ENCODE results near the gene SPINK8. TPM values are rescaled to one million over a fixed set of nuclear protein-coding genes. Genes with fewer than 3 reads are reported as not detected.

The SPINK8 gene
- total RNA-seq, 1 experiment from 2014 or later: not detected

DNA sequence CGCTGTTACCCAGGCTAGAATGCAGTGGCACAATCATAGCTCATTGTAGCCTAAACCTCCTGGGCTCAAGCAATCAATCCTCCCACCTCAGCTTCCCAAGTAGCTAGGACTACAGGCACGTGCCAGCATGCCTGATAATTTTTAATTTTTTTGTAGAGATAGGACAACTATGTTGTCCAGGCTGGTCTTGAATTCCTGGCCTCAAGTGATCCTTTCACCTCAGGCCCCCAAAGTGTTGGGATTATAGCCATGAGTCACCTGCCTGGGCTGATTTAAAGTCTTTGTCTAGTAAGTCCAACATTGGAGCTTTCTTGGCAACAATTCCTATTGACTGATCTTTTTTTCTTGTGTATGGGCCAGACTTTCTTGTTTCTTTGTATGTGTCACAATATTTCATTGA lies 28.1 kb downstream of the SPINK8 start:
- H3K14ac ChIP-seq (ENCODE audit: insufficient read depth, low read length): no peak overlapping the region
- no peaks in the 10 kb centered on the region for H3K79me1 ChIP-seq (ENCODE audit: insufficient read depth, low read depth, low read length, poor library complexity, severe bottlenecking)
- no peak overlapping the region for H3K9ac ChIP-seq (ENCODE audit: extremely low read depth, insufficient read length, low read length)
- WGBS (ENCODE audit: extremely low coverage, insufficient read length, low lambda C conversion rate): no CpG with 5 or more reads among the region's 2 CpGs
- H2BK15ac ChIP-seq (ENCODE audit: low read depth, low read length): no peak overlapping the region
- no peak overlapping the region for H2AFZ ChIP-seq (ENCODE audit: low read length)
- no peak overlapping the region for H3K18ac ChIP-seq (ENCODE audit: insufficient read length, low read depth, low read length)
- no peaks in the 10 kb centered on the region for H3K4me1 ChIP-seq (ENCODE audit: insufficient read depth, low read length)
- Mint-ChIP-seq H3K4me3 (no peak overlapping the region), H3K27me3 (ENCODE audit: low read depth) (peaks cover 36% of the 10 kb centered on the region), H3K9me3 (peaks cover 2 to 7% of the 10 kb centered on the region in 2 experiments; a peak in 3 of 5 replicates), H3K4me1 (peaks cover 9 to 10% of the 10 kb centered on the region in 2 experiments), H3K27ac (no peak overlapping the region), H3K36me3 (ENCODE audit: insufficient read depth in 1 of 3, low read depth in 3 of 3) (peaks cover 0 to 10% (median 0%) of the 10 kb centered on the region in 3 experiments; a peak in 1 of 7 replicates)
- H4K20me1 ChIP-seq (ENCODE audit: control insufficient read depth, insufficient read depth, insufficient read length): no peaks in the 10 kb centered on the region
- no peak overlapping the region for H2BK20ac ChIP-seq (ENCODE audit: low read depth, low read length, poor library complexity, severe bottlenecking)
- no peak overlapping the region for H3K4me2 ChIP-seq (ENCODE audit: insufficient read depth, insufficient read length, low read length)
- no peak overlapping the region for H2BK12ac ChIP-seq (ENCODE audit: insufficient read length, low read depth, low read length)
- no peak for TF ChIP-seq CTCF (conservative IDR thresholded peaks at IDR 0.05)
- H3K27me3 ChIP-seq (ENCODE audit: insufficient read depth, low read length): no peaks in the 10 kb centered on the region; the same call in 1 of the 2 replicates
- H2AK5ac ChIP-seq (ENCODE audit: insufficient read length, low read length): no peak overlapping the region
- no peak overlapping the region for H4K91ac ChIP-seq (ENCODE audit: insufficient read length, low read depth, low read length)
- no peak overlapping the region for H3T11ph ChIP-seq (ENCODE audit: low read length)
- no peak overlapping the region for H4K8ac ChIP-seq (replicated peaks; ENCODE audit: insufficient read length, low read depth, low read length)
- no peak for DNase-seq
- H3K23ac ChIP-seq (ENCODE audit: insufficient read length, low read depth, low read length): no peak overlapping the region
- no peak overlapping the region for H3K27ac ChIP-seq (ENCODE audit: insufficient read length, low read depth, low read length)
- H3K9me3 ChIP-seq (ENCODE audit: control insufficient read depth, low read depth, low read length): no peaks in the 10 kb centered on the region
- H4K5ac ChIP-seq (ENCODE audit: insufficient read length, low read depth, low read length): no peak overlapping the region
- H3K4ac ChIP-seq (ENCODE audit: low read depth, low read length): no peak overlapping the region
- H2BK120ac ChIP-seq (ENCODE audit: low read depth, low read length, poor library complexity, severe bottlenecking): no peak overlapping the region
- H3K23me2 ChIP-seq (ENCODE audit: insufficient read length, low read depth, low read length, poor library complexity, severe bottlenecking): peaks cover 8% of the 10 kb centered on the region
- no peaks in the 10 kb centered on the region; the same call in 1 of the 2 replicates for H3K79me2 ChIP-seq (ENCODE audit: insufficient read depth, low read length)
- no peak overlapping the region for H2BK5ac ChIP-seq (ENCODE audit: insufficient read length, low read length)
- no peak overlapping the region for H3K56ac ChIP-seq (ENCODE audit: insufficient read length, low read depth, low read length)
